Measurements from ENCODE around the gene PRR18. TPM values are rescaled to one million over a fixed set of nuclear protein-coding genes. Genes with fewer than 3 reads are reported as not detected.

PRR18 gene
- total RNA-seq, 4 donors from 2014 or later: 0.21 to 0.67 (median 0.59) TPM; not detected in 1

GRCh38 chr6:166341977-166342348 is 33.8 kb upstream of the PRR18 start:
- no peak for TF ChIP-seq POLR2A (IDR thresholded peaks at IDR 0.05)
- no peak for TF ChIP-seq CTCF (IDR thresholded peaks at IDR 0.05)
- Histone ChIP-seq H3K36me3 (no peaks in the 10 kb centered on the region), H3K27ac (peak overlapping the region; percentile 8 to 91 (median 89)), H3K9me3 (no peaks in the 10 kb centered on the region), H3K4me3 (replicated peaks in 1 of 3) (peak overlapping the region; percentile 80 to 97 (median 89)), H3K4me1 (peaks cover 18 to 30% of the 10 kb centered on the region in 2 donors), H3K27me3 (no peaks in the 10 kb centered on the region)
- WGBS, 2 donors: 0 to 1% methylated on average over 13 to 16 of the region's 16 CpGs
- intact Hi-C loops (cut with DNase I): no loop called here
- DNase-seq: peak in 1 of 2 donors; percentile 14

- intact Hi-C loops (cut with DNase I): no loop called here
- H3K4me1 ChIP-seq: peaks cover 18 to 30% of the 10 kb centered on the region in 2 donors
These were observed 33.3 kb upstream of the PRR18 start for GRCh38 chr6:166341464-166341863.

GRCh38 chr6:166338854-166339253 is 30.7 kb upstream of the PRR18 start:
- Histone ChIP-seq H3K27ac (no peak overlapping the region), H3K36me3 (no peaks in the 10 kb centered on the region), H3K27me3 (no peaks in the 10 kb centered on the region), H3K4me3 (replicated peaks in 1 of 3) (no peak overlapping the region), H3K9me3 (no peaks in the 10 kb centered on the region), H3K4me1 (peaks cover 18 to 30% of the 10 kb centered on the region in 2 donors)
- no peak for DNase-seq
- TF ChIP-seq POLR2A (IDR thresholded peaks at IDR 0.05) (no peak), CTCF (IDR thresholded peaks at IDR 0.05) (no peak)
- WGBS, 2 donors: 99% methylated on average over 9 of the region's 9 CpGs
- intact Hi-C loops (cut with DNase I): loop anchor here (10.0 kb wide), 1 partner anchor 46 kb away; the partner anchor contains the start of gene MPC1

More at GRCh38 chr6:166341464-166341863, 33.3 kb upstream of the PRR18 start:
- no peaks in the 10 kb centered on the region for H3K36me3 ChIP-seq
- WGBS, 2 donors: 42 to 45% methylated on average over 7 of the region's 7 CpGs
- H3K27ac ChIP-seq: peak overlapping the region in 1 of 3 donors; percentile 91
- H3K27me3 ChIP-seq: no peaks in the 10 kb centered on the region
- no peak for TF ChIP-seq CTCF (IDR thresholded peaks at IDR 0.05)
- no peak for TF ChIP-seq POLR2A (IDR thresholded peaks at IDR 0.05)
- no peak for DNase-seq
- peak overlapping the region; percentile 80 to 97 (median 89) for H3K4me3 ChIP-seq (replicated peaks in 1 of 3)
- H3K9me3 ChIP-seq: no peaks in the 10 kb centered on the region

GRCh38 chr6:166336847-166337246 is 28.7 kb upstream of the PRR18 start:
- 88 to 94% methylated on average over 3 of the region's 3 CpGs for WGBS, 2 donors
- H3K27me3 ChIP-seq: no peaks in the 10 kb centered on the region
- no peak overlapping the region for H3K27ac ChIP-seq
- peaks cover 13 to 24% of the 10 kb centered on the region in 2 donors for H3K4me1 ChIP-seq
- H3K36me3 ChIP-seq: no peaks in the 10 kb centered on the region
- no peak for DNase-seq
- intact Hi-C loops (cut with DNase I): loop anchor here (10.0 kb wide), 1 partner anchor 48 kb away; the partner anchor contains the start of gene MPC1
- no peak overlapping the region for H3K4me3 ChIP-seq (replicated peaks in 1 of 3)
- H3K9me3 ChIP-seq: no peaks in the 10 kb centered on the region
- TF ChIP-seq POLR2A (IDR thresholded peaks at IDR 0.05) (no peak), CTCF (IDR thresholded peaks at IDR 0.05) (no peak)

GRCh38 chr6:166335378-166336302 is 27.4 kb upstream of the PRR18 start:
- TF ChIP-seq POLR2A (IDR thresholded peaks at IDR 0.05) (no peak), CTCF (IDR thresholded peaks at IDR 0.05) (no peak)
- H3K27ac ChIP-seq: no peak overlapping the region
- intact Hi-C loops (cut with DNase I): loop anchor here (10.0 kb wide), 1 partner anchor 49 kb away; the partner anchor contains the start of gene MPC1
- WGBS, 2 donors: 89 to 91% methylated on average over 11 of the region's 11 CpGs
- no peak for DNase-seq
- peaks cover 3 to 17% of the 10 kb centered on the region in 2 donors for H3K4me1 ChIP-seq
- H3K36me3 ChIP-seq: no peaks in the 10 kb centered on the region
- H3K9me3 ChIP-seq: no peaks in the 10 kb centered on the region
- H3K4me3 ChIP-seq (replicated peaks in 1 of 3): no peak overlapping the region
- no peaks in the 10 kb centered on the region for H3K27me3 ChIP-seq

Measured in thyroid gland (tissue), 4 donors.